GM15510 (cell line): ENCODE measurements around the gene ASB7.

Experiments
- POLR2A ChIP-seq: IDR thresholded peaks from 3 replicates; pipeline ENCODE4 v1.6.1; 2011; ENCODE audit warnings: borderline replicate concordance; ENCODE audit not compliant: insufficient read length; ENCODE audit errors: extremely low read depth

The ASB7 gene

DNA sequence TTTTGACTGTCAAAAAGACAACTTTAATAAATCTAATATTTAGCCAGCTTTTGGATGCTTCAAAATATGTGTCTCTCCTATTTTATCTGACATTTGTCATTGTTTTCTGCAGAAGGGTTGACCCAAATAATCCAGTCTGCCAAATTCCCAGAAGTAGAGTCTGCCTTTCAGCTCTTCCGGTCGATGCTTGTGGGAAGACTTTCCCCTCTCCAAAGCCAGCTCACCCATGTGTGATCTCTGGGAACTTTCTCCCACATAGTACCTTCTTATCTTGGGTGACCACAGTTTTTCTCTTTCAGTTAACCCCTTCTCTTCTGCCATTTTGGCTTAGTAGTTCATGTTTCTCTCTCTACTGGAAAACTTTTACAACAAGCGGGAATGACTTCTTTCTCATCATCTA is 94.1 kb downstream of the ASB7 start:
- no peak for TF ChIP-seq POLR2A
